Endothelial cell (in vitro differentiated cells): ENCODE measurements around the gene ANKRD12. TPM values are rescaled to one million over a fixed set of nuclear protein-coding genes. Genes with fewer than 3 reads are reported as not detected.

Source experiments
- DNase-seq: peaks from one replicate; pipeline ENCODE4 v3.0.0; 2021; ENCODE audit warnings: low spot score
- H3K27ac Mint-ChIP-seq: one replicate; pipeline ENCODE4 v1.8.0; 2021; ENCODE audit warnings: mixed read lengths, inconsistent platforms; ENCODE audit not compliant: unreplicated experiment
- H3K27me3 Mint-ChIP-seq: one replicate; pipeline ENCODE4 v1.8.0; 2021; ENCODE audit warnings: mild to moderate bottlenecking, moderate library complexity, mixed read lengths, inconsistent platforms; ENCODE audit not compliant: unreplicated experiment
- H3K36me3 Mint-ChIP-seq: one replicate; pipeline ENCODE4 v1.8.0; 2021; ENCODE audit warnings: mild to moderate bottlenecking, low read depth, mixed read lengths, inconsistent platforms; ENCODE audit not compliant: unreplicated experiment
- H3K4me1 Mint-ChIP-seq: one replicate; pipeline ENCODE4 v1.8.0; 2021; ENCODE audit warnings: mild to moderate bottlenecking, mixed read lengths, inconsistent platforms; ENCODE audit not compliant: unreplicated experiment
- H3K4me3 Mint-ChIP-seq: one replicate; pipeline ENCODE4 v1.8.0; 2021; ENCODE audit warnings: mild to moderate bottlenecking, mixed read lengths, inconsistent platforms; ENCODE audit not compliant: unreplicated experiment
- H3K9me3 Mint-ChIP-seq: one replicate; pipeline ENCODE4 v1.8.0; 2021; ENCODE audit warnings: mixed read lengths, inconsistent platforms; ENCODE audit not compliant: unreplicated experiment
- CTCF ChIP-seq: fragments of 200-600 bp; sonication (generic); IDR thresholded peaks from one replicate; pipeline ENCODE4 v1.5.0; 2021; ENCODE audit warnings: antibody characterized with exemption; ENCODE audit not compliant: unreplicated experiment
- total RNA-seq: library from RNA; stranded (reverse); fragmentation: NEBNext Ultra II Directional; extraction: Animal tissue kit (Norgen Biotek cat#: 25700); gene quantifications from one replicate; pipeline ENCODE4 v1.2.1, GENCODE V29; 2021; ENCODE audit not compliant: unreplicated experiment

Gene ANKRD12
- total RNA-seq, 1 donor from 2014 or later: 32.9 TPM

- Mint-ChIP-seq H3K27ac (no peak overlapping the region), H3K36me3 (no peaks in the 10 kb centered on the region), H3K27me3 (no peaks in the 10 kb centered on the region), H3K4me1 (no peaks in the 10 kb centered on the region), H3K4me3 (no peak overlapping the region), H3K9me3 (no peaks in the 10 kb centered on the region)
- no peak for DNase-seq
- no peak for TF ChIP-seq CTCF
These were observed 149.0 kb downstream of the ANKRD12 start for GRCh38 chr18:9285604-9286003.

- DNase-seq: no peak
- Mint-ChIP-seq H3K4me1 (no peaks in the 10 kb centered on the region), H3K36me3 (no peaks in the 10 kb centered on the region), H3K9me3 (no peaks in the 10 kb centered on the region), H3K27ac (no peak overlapping the region), H3K27me3 (no peaks in the 10 kb centered on the region), H3K4me3 (no peak overlapping the region)
- TF ChIP-seq CTCF: no peak
These were observed 150.5 kb downstream of the ANKRD12 start for GRCh38 chr18:9287036-9287435.

- H3K4me1 Mint-ChIP-seq: no peaks in the 10 kb centered on the region
- H3K27ac Mint-ChIP-seq: no peak overlapping the region
- H3K9me3 Mint-ChIP-seq: peaks cover 11% of the 10 kb centered on the region
- peaks cover 13% of the 10 kb centered on the region for H3K36me3 Mint-ChIP-seq
- no peaks in the 10 kb centered on the region for H3K27me3 Mint-ChIP-seq
- no peak for TF ChIP-seq CTCF
- H3K4me3 Mint-ChIP-seq: no peak overlapping the region
- no peak for DNase-seq
These were observed 153.1 kb downstream of the ANKRD12 start for GRCh38 chr18:9289698-9290097.

- Mint-ChIP-seq H3K4me3 (no peak overlapping the region), H3K27me3 (no peaks in the 10 kb centered on the region), H3K36me3 (peaks cover 13% of the 10 kb centered on the region), H3K4me1 (no peaks in the 10 kb centered on the region), H3K9me3 (peaks cover 11% of the 10 kb centered on the region), H3K27ac (no peak overlapping the region)
- TF ChIP-seq CTCF: no peak
- no peak for DNase-seq
These were observed 153.6 kb downstream of the ANKRD12 start for GRCh38 chr18:9290156-9290555.

- Mint-ChIP-seq H3K36me3 (peaks cover 13% of the 10 kb centered on the region), H3K27ac (no peak overlapping the region)
These were observed 155.5 kb downstream of the ANKRD12 start for GRCh38 chr18:9292047-9292446.

More at GRCh38 chr18:9292047-9292446, 155.5 kb downstream of the ANKRD12 start:
- Mint-ChIP-seq H3K9me3 (peaks cover 11% of the 10 kb centered on the region), H3K4me1 (no peaks in the 10 kb centered on the region), H3K4me3 (no peak overlapping the region), H3K27me3 (no peaks in the 10 kb centered on the region)
- no peak for TF ChIP-seq CTCF
- no peak for DNase-seq
